ENCODE measurements around the gene TIMD4.

The TIMD4 gene

GRCh38 chr5:156991714-156992113 lies 28.7 kb upstream of the TIMD4 start:
- ATAC-seq, result no peak
- TF ChIP-seq CSDC2 (CRISPR knock-in tag; IDR thresholded peaks at IDR 0.05) (no peak), RARB (CRISPR knock-in tag; IDR thresholded peaks at IDR 0.05) (no peak), TSHZ2 (CRISPR knock-in tag; IDR thresholded peaks at IDR 0.05) (no peak)

GRCh38 chr5:156984064-156984463 lies 21.0 kb upstream of the TIMD4 start:
- ATAC-seq, result no peak
- no peak for TF ChIP-seq ZFP3 (CRISPR knock-in tag; IDR thresholded peaks at IDR 0.05)
- no peak for TF ChIP-seq PATZ1 (CRISPR knock-in tag; IDR thresholded peaks at IDR 0.05; ENCODE audit: borderline replicate concordance)
- TF ChIP-seq ZNF565 (CRISPR knock-in tag; conservative IDR thresholded peaks at IDR 0.05; ENCODE audit: low read depth), result no peak
- no peak for TF ChIP-seq ESRRG (CRISPR knock-in tag; IDR thresholded peaks at IDR 0.05)
- TF ChIP-seq ZC3H10 (CRISPR knock-in tag; IDR thresholded peaks at IDR 0.05), result no peak
- no peak for TF ChIP-seq PPARA (CRISPR knock-in tag; IDR thresholded peaks at IDR 0.05; ENCODE audit: borderline replicate concordance)
- TF ChIP-seq ZNF70 (CRISPR knock-in tag; IDR thresholded peaks at IDR 0.05), result no peak

- ATAC-seq, result no peak
- TF ChIP-seq SNAI2 (CRISPR knock-in tag; IDR thresholded peaks at IDR 0.05) (no peak), TCF4 (CRISPR knock-in tag; IDR thresholded peaks at IDR 0.05; ENCODE audit: borderline replicate concordance) (no peak), TSHZ2 (CRISPR knock-in tag; IDR thresholded peaks at IDR 0.05) (no peak), PPARA (CRISPR knock-in tag; IDR thresholded peaks at IDR 0.05; ENCODE audit: borderline replicate concordance) (no peak), ZC3H10 (CRISPR knock-in tag; IDR thresholded peaks at IDR 0.05) (no peak), ARNTL (CRISPR knock-in tag; IDR thresholded peaks at IDR 0.05; ENCODE audit: borderline replicate concordance, low read depth) (no peak), POU6F1 (CRISPR knock-in tag; IDR thresholded peaks at IDR 0.05; ENCODE audit: borderline replicate concordance, low read depth) (no peak), BACH2 (CRISPR knock-in tag; IDR thresholded peaks at IDR 0.05; ENCODE audit: borderline replicate concordance) (no peak)
Observed at GRCh38 chr5:156981481-156981880, 18.5 kb upstream of the TIMD4 start.

GRCh38 chr5:156974328-156974727 lies 11.3 kb upstream of the TIMD4 start:
- ATAC-seq, result no peak
- no peak for TF ChIP-seq TSHZ2 (CRISPR knock-in tag; IDR thresholded peaks at IDR 0.05)
- no peak for TF ChIP-seq PPARA (CRISPR knock-in tag; IDR thresholded peaks at IDR 0.05; ENCODE audit: borderline replicate concordance)
- TF ChIP-seq CSRNP3 (CRISPR knock-in tag; IDR thresholded peaks at IDR 0.05), result no peak
- no peak for TF ChIP-seq ISL1 (CRISPR knock-in tag; IDR thresholded peaks at IDR 0.05)
